ENCODE measurements around the gene HOXA5.

Gene HOXA5

GRCh38 chr7:27164045-27164366 lies 20.5 kb upstream of the HOXA5 start (continued):
- TF ChIP-seq ZNF473 (tag by site-specific recombination; IDR thresholded peaks at IDR 0.05) (no peak), ZNF37A (tag by site-specific recombination; IDR thresholded peaks at IDR 0.05) (no peak), PRDM1 (tag by site-specific recombination; IDR thresholded peaks at IDR 0.05) (no peak), PBX3 (CRISPR knock-in tag; IDR thresholded peaks at IDR 0.05) (no peak), ZNF580 (tag by site-specific recombination; IDR thresholded peaks at IDR 0.05) (no peak), ZNF132 (tag by site-specific recombination; IDR thresholded peaks at IDR 0.05; ENCODE audit: borderline replicate concordance) (no peak), YY2 (tag by site-specific recombination; IDR thresholded peaks at IDR 0.05) (no peak), ZNF768 (tag by site-specific recombination; IDR thresholded peaks at IDR 0.05) (no peak)

GRCh38 chr7:27163288-27164044 lies 20.0 kb upstream of the HOXA5 start:
- Histone ChIP-seq H3K27ac (ENCODE audit: extremely low read depth, low read depth, low read length) (peak overlapping the region; percentile 100), H3K4me3 (ENCODE audit: low read depth, low read length) (peak overlapping the region; percentile 76), H3K4me1 (ENCODE audit: control insufficient read depth, insufficient read depth, low read length) (peaks cover 19% of the 10 kb centered on the region), H3K36me3 (ENCODE audit: control insufficient read depth in 2 of 2, insufficient read depth in 1 of 2, low read length in 2 of 2) (peaks cover 18 to 35% of the 10 kb centered on the region in 2 experiments), H3K9me3 (ENCODE audit: control insufficient read depth, insufficient read depth, low read depth, low read length) (no peaks in the 10 kb centered on the region)
- TF ChIP-seq ZNF391 (tag by site-specific recombination; IDR thresholded peaks at IDR 0.05; ENCODE audit: borderline replicate concordance, low read depth) (no peak), ZNF600 (tag by site-specific recombination; IDR thresholded peaks at IDR 0.05) (0 out of 2 replicates have a peak, but pooled peaks have one; percentile 15), SP7 (tag by site-specific recombination; IDR thresholded peaks at IDR 0.05) (no peak), PRDM1 (tag by site-specific recombination; IDR thresholded peaks at IDR 0.05) (0 out of 2 replicates have a peak, but pooled peaks have one; percentile 29)
- CTCF ChIA-PET, result interaction anchor here (0.5 to 3.7 kb wide), 12 partner anchors 13 to 1271 kb away, joined by 3 to 50 read pairs (median 4); partner anchors contain the start of genes HOXA5 and HOXA6
- POLR2A ChIA-PET, result interaction anchor here (0.8 to 4.1 kb wide), 10 partner anchors 9 to 1306 kb away, joined by 3 to 42 read pairs (median 5); partner anchors contain the start of genes HOXA11, HOXA3, HOXA5 and HOXA6

GRCh38 chr7:27162561-27163287 lies 19.2 kb upstream of the HOXA5 start:
- peaks cover 18 to 28% of the 10 kb centered on the region in 2 experiments for H3K36me3 ChIP-seq (ENCODE audit: control insufficient read depth in 2 of 2, insufficient read depth in 1 of 2, low read length in 2 of 2)
- peaks cover 19% of the 10 kb centered on the region for H3K4me1 ChIP-seq (ENCODE audit: control insufficient read depth, insufficient read depth, low read length)
- ChIA-PET POLR2A (interaction anchor here (0.8 to 4.1 kb wide), 16 partner anchors 8 to 1306 kb away, joined by 3 to 42 read pairs (median 4); partner anchors contain the start of genes HOXA11, HOXA3, HOXA5 and HOXA6), CTCF (interaction anchor here (0.5 to 3.7 kb wide), 17 partner anchors 9 to 1300 kb away, joined by 3 to 50 read pairs (median 4); partner anchors contain the start of genes HOXA5 and HOXA6)
- no peak for TF ChIP-seq KLF17 (tag by site-specific recombination; IDR thresholded peaks at IDR 0.05)
- no peak for TF ChIP-seq ZNF664 (tag by site-specific recombination; IDR thresholded peaks at IDR 0.05)
- peak; percentile 73; the same call in 1 of the 2 replicates for TF ChIP-seq PRDM6 (tag by site-specific recombination; IDR thresholded peaks at IDR 0.05)
- no peak for TF ChIP-seq ZNF114 (tag by site-specific recombination; IDR thresholded peaks at IDR 0.05)
- peak; percentile 8; the same call in 1 of the 2 replicates for TF ChIP-seq ZNF426 (tag by site-specific recombination; IDR thresholded peaks at IDR 0.05)
- TF ChIP-seq SCRT2 (tag by site-specific recombination; IDR thresholded peaks at IDR 0.05), result peak; percentile 67
- peak; percentile 71; the same call in 1 of the 2 replicates for TF ChIP-seq OSR2 (tag by site-specific recombination; IDR thresholded peaks at IDR 0.05)
- no peak for TF ChIP-seq ZNF274 (IDR thresholded peaks at IDR 0.05; ENCODE audit: low read length)
- TF ChIP-seq ZNF274 (tag by site-specific recombination; IDR thresholded peaks at IDR 0.05; ENCODE audit: borderline replicate concordance), result no peak
- TF ChIP-seq HOXD13 (CRISPR knock-in tag; IDR thresholded peaks at IDR 0.05; ENCODE audit: borderline replicate concordance), result no peak
- TF ChIP-seq OVOL3 (tag by site-specific recombination; IDR thresholded peaks at IDR 0.05), result peak; percentile 46; the same call in 1 of the 2 replicates
- H3K4me3 ChIP-seq (ENCODE audit: low read depth, low read length), result peak overlapping the region; percentile 76
- peak overlapping the region; percentile 100 for H3K27ac ChIP-seq (ENCODE audit: extremely low read depth, low read depth, low read length)
- H3K9me3 ChIP-seq (ENCODE audit: control insufficient read depth, insufficient read depth, low read depth, low read length), result no peaks in the 10 kb centered on the region
